ENCODE measurements around the gene CRHR1.

Gene CRHR1

DNA sequence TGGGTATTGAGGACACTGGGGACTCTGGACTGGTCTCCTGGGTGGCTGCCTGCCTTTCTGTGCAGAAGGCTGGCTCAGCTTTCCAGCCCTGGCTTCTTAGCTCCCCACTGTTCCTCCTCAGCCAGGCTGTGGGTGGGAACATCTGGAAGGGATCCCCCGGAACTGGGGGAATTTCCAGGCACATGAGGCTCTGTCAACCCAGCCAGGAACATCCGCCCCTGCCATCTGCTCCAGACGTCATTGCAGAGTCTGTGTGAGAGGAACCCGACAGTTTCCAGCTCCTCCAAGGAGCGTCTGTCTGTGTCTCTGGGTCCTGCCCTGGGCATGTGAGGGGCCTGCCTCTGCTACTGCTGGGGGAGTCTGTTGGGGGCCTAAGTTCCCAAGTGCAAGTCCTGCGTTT lies 36.2 kb upstream of the CRHR1 start:
- no peak for DNase-seq (ENCODE audit: insufficient read length, low spot score)
- TF ChIP-seq PAX5 (IDR thresholded peaks at IDR 0.05; ENCODE audit: insufficient read depth, low read length, severe bottlenecking) (no peak), POLR2AphosphoS5 (IDR thresholded peaks at IDR 0.05; ENCODE audit: low read depth, low read length) (no peak), TAF1 (IDR thresholded peaks at IDR 0.05; ENCODE audit: low read depth, low read length) (no peak), POU2F2 (IDR thresholded peaks at IDR 0.05; ENCODE audit: low read depth, low read length) (no peak), POLR2A (IDR thresholded peaks at IDR 0.05; ENCODE audit: low read depth, low read length) (no peak)
- FAIRE-seq = no peak

DNA sequence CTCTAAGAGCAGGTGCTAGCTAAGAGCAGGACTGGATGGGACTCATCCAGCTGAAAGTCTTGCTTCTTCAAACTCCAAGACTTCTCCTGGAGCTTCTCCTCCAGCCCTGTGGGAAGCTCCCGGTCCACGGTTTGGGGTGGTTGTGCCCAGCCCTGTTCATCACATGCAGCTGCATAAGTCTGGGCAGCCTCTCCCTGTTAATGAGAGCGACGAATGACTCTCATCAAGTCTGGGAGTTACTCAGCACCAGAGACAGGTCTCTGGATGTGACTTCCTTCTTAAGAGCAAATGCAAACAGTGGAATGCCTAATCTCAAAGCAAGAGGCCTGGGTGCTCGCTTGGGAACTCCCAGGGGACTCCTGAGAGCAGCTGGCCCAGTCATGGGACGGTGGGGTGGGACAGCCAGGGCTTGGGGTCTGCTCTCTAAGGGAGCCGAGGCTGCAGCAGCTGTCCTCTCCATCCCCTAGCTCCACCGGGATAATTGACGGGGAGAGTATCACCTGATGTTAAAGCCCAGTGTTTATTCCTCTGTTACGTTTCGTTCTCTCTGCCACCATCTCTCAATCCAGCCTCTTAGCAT lies 35.3 kb upstream of the CRHR1 start:
- no peak for FAIRE-seq
- TF ChIP-seq POU2F2 (IDR thresholded peaks at IDR 0.05; ENCODE audit: low read depth, low read length) = no peak
- TF ChIP-seq POLR2AphosphoS5 (IDR thresholded peaks at IDR 0.05; ENCODE audit: low read depth, low read length) = no peak
- no peak for TF ChIP-seq PAX5 (IDR thresholded peaks at IDR 0.05; ENCODE audit: insufficient read depth, low read length, severe bottlenecking)
- no peak for TF ChIP-seq SPI1 (IDR thresholded peaks at IDR 0.05; ENCODE audit: low read depth, low read length)
- TF ChIP-seq TAF1 (IDR thresholded peaks at IDR 0.05; ENCODE audit: low read depth, low read length) = no peak
- TF ChIP-seq POLR2A (IDR thresholded peaks at IDR 0.05; ENCODE audit: low read depth, low read length) = no peak

DNA sequence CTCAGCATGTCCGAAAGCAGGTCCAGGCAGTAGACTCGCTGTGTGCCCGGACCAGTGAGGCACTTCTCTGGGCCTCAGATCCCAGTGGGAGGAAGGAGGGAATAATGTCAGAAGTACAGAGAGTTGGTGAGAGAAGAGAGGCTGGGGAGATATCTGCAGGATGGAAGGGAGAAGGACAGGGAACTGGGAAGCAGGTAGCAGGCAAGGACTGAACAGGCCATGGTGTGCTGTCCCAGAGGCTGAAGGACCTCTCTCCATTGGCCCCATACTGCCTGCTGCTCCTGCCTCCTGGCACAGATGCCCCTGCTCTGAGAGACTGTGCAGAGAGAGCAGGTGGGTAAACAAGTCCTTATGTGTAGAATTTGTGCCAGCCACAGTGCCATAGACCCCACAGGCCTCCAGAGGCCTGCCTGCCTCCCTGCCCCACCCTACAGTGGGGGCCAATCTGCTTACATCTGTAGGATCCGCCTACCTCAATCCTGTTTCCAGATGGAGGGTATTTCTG lies 34.2 kb upstream of the CRHR1 start:
- TF ChIP-seq TAF1 (IDR thresholded peaks at IDR 0.05; ENCODE audit: low read depth, low read length) (no peak), POLR2A (IDR thresholded peaks at IDR 0.05; ENCODE audit: low read depth, low read length) (no peak), SPI1 (IDR thresholded peaks at IDR 0.05; ENCODE audit: low read depth, low read length) (no peak), PAX5 (IDR thresholded peaks at IDR 0.05; ENCODE audit: insufficient read depth, low read length, severe bottlenecking) (no peak), POU2F2 (IDR thresholded peaks at IDR 0.05; ENCODE audit: low read depth, low read length) (no peak), POLR2AphosphoS5 (IDR thresholded peaks at IDR 0.05; ENCODE audit: low read depth, low read length) (no peak)
- no peak for DNase-seq (ENCODE audit: insufficient read length, low spot score)
- no peak for FAIRE-seq

More for the DNA sequence above, 35.3 kb upstream of the CRHR1 start:
- DNase-seq (ENCODE audit: insufficient read length, low spot score) = no peak

DNA sequence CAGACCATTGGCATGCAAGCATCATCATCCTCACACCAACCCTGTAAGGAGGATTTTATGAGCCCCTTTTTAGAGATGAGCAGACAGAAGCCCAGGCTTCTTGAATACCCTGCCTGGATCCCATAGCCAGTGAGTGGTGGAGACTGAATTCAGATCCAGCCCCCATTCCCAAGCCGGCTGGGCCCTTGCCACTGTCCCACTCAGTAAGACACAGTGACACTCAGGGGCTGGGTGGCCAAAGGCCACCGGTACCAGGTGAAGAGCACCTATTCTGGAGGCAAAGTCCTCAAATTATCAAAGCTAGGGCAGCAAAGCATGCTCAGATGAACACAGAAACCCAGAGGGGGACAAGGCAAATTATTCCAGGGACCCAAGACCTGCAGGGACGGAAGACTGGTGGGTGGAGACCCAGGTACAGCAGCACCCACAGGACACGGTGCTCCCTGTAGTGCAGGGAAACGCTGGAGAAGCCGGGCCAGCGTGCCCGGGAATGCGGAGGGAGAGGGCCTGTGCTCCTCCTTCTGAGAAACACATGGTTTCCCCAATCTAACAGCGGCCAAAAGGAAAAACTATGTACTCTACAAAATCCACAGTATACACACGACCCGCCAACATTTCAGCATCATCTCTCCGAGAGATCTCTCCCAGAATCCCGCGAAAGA lies 33.2 kb upstream of the CRHR1 start:
- TF ChIP-seq SPI1 (IDR thresholded peaks at IDR 0.05; ENCODE audit: low read depth, low read length) = no peak
- no peak for TF ChIP-seq POU2F2 (IDR thresholded peaks at IDR 0.05; ENCODE audit: low read depth, low read length)
- TF ChIP-seq TAF1 (IDR thresholded peaks at IDR 0.05; ENCODE audit: low read depth, low read length) = no peak
- TF ChIP-seq POLR2AphosphoS5 (IDR thresholded peaks at IDR 0.05; ENCODE audit: low read depth, low read length) = no peak
- TF ChIP-seq POLR2A (IDR thresholded peaks at IDR 0.05; ENCODE audit: low read depth, low read length) = no peak
- TF ChIP-seq PAX5 (IDR thresholded peaks at IDR 0.05; ENCODE audit: insufficient read depth, low read length, severe bottlenecking) = no peak
- no peak for DNase-seq (ENCODE audit: insufficient read length, low spot score)
- no peak for FAIRE-seq

DNA sequence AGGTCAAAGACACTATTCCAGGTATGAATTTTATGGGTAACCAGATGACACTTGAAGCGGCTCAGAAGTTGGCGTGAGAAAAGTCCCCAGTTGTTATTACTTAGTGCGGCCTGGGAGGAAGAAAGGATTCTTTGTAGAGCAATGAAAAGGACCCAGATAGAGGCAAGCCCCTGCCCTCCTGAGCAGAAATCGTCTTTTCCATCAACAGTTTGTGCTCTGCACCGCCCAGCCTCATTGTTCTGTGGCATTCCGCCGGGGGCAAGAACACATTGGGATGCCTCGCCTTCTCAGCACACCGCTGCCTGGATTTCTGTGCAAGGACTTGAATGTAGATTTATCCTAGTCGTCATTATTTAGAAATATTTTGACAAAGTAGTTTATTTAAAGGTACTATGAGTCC lies 32.7 kb upstream of the CRHR1 start:
- no peak for DNase-seq (ENCODE audit: insufficient read length, low spot score)
- TF ChIP-seq SPI1 (IDR thresholded peaks at IDR 0.05; ENCODE audit: low read depth, low read length) (no peak), POLR2AphosphoS5 (IDR thresholded peaks at IDR 0.05; ENCODE audit: low read depth, low read length) (no peak), PAX5 (IDR thresholded peaks at IDR 0.05; ENCODE audit: insufficient read depth, low read length, severe bottlenecking) (no peak), POLR2A (IDR thresholded peaks at IDR 0.05; ENCODE audit: low read depth, low read length) (no peak), TAF1 (IDR thresholded peaks at IDR 0.05; ENCODE audit: low read depth, low read length) (no peak), POU2F2 (IDR thresholded peaks at IDR 0.05; ENCODE audit: low read depth, low read length) (no peak)
- no peak for FAIRE-seq

DNA sequence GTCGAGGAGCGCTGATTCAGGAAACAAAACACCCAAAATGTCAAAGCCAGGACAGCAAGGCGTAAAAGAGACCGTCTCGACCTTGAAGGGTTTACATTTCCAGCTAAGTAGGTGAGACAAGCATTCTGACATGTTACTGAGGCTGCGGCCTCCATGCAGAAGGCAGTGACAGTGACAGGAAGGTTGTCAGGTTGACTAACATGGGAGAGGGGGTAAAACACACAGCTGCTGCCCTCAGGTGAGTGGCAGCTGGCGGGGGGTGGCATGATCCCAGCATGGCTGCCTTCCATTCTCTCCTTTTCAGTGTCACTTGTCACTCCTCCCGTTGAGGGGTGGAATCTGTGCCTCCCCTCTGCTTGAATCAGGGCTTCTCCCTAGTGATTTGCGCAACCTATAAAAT lies 31.9 kb upstream of the CRHR1 start:
- FAIRE-seq = no peak
- no peak for DNase-seq (ENCODE audit: insufficient read length, low spot score)
- TF ChIP-seq POLR2A (IDR thresholded peaks at IDR 0.05; ENCODE audit: low read depth, low read length) (no peak), PAX5 (IDR thresholded peaks at IDR 0.05; ENCODE audit: insufficient read depth, low read length, severe bottlenecking) (no peak), POU2F2 (IDR thresholded peaks at IDR 0.05; ENCODE audit: low read depth, low read length) (no peak)

DNA sequence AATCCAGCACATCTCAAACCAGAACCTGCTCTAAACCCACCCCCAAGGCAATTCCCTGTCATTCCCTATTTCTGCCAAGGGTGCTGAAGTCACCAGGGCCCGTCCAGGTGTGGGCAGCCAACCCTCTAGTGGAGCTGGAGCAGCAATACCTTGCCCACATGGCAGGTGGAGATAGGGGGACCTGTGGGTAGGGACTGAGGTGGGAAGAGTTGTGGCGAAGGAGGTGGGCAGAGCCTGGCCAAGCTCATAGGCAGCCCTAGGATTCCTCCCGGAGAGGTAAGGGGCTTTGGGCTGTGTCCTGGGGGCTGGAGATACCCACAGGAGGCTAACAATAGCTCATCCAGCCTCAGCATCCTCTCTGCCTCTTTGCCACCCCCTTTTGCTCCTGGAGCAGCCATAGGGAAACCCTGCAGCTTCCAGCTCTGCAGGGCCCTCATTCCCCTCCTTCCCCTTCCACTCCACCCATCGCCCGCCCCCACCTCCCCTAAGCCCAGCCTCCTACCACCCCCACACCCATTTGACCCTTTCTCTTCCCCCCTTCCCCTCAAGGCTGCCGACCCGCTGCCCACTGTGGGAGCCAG lies 30.4 kb upstream of the CRHR1 start:
- FAIRE-seq (no peak), DNase-seq (ENCODE audit: insufficient read length, low spot score) (no peak)
- no peak for TF ChIP-seq POLR2AphosphoS5 (IDR thresholded peaks at IDR 0.05; ENCODE audit: low read depth, low read length)
- TF ChIP-seq TAF1 (IDR thresholded peaks at IDR 0.05; ENCODE audit: low read depth, low read length) = no peak
- no peak for TF ChIP-seq SPI1 (IDR thresholded peaks at IDR 0.05; ENCODE audit: low read depth, low read length)
- no peak for TF ChIP-seq POU2F2 (IDR thresholded peaks at IDR 0.05; ENCODE audit: low read depth, low read length)
- no peak for TF ChIP-seq PAX5 (IDR thresholded peaks at IDR 0.05; ENCODE audit: insufficient read depth, low read length, severe bottlenecking)
- TF ChIP-seq POLR2A (IDR thresholded peaks at IDR 0.05; ENCODE audit: low read depth, low read length) = no peak

DNA sequence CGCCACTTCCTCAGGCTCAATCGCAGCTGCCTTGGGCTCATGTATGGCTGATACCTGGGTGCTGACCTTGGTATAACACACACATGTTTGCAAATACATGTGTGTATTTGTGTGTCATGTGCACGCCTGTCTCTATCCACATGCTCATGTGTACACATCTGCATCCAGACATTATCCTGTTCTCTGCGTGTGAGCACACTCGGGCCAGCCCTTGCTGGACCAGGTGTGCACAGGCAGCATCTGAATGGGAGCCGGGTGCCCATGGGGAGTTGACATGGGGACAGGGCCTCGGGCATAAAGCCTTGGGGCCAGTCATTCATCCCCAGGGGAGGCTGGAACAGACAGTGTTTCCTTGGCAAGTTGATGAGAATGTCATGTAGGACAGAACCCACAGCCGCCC lies 29.1 kb upstream of the CRHR1 start:
- TF ChIP-seq POLR2A (IDR thresholded peaks at IDR 0.05; ENCODE audit: low read depth, low read length) (no peak), POLR2AphosphoS5 (IDR thresholded peaks at IDR 0.05; ENCODE audit: low read depth, low read length) (no peak), POU2F2 (IDR thresholded peaks at IDR 0.05; ENCODE audit: low read depth, low read length) (no peak), SPI1 (IDR thresholded peaks at IDR 0.05; ENCODE audit: low read depth, low read length) (no peak), TAF1 (IDR thresholded peaks at IDR 0.05; ENCODE audit: low read depth, low read length) (no peak), PAX5 (IDR thresholded peaks at IDR 0.05; ENCODE audit: insufficient read depth, low read length, severe bottlenecking) (no peak)
- FAIRE-seq = no peak
- no peak for DNase-seq (ENCODE audit: insufficient read length, low spot score)

DNA sequence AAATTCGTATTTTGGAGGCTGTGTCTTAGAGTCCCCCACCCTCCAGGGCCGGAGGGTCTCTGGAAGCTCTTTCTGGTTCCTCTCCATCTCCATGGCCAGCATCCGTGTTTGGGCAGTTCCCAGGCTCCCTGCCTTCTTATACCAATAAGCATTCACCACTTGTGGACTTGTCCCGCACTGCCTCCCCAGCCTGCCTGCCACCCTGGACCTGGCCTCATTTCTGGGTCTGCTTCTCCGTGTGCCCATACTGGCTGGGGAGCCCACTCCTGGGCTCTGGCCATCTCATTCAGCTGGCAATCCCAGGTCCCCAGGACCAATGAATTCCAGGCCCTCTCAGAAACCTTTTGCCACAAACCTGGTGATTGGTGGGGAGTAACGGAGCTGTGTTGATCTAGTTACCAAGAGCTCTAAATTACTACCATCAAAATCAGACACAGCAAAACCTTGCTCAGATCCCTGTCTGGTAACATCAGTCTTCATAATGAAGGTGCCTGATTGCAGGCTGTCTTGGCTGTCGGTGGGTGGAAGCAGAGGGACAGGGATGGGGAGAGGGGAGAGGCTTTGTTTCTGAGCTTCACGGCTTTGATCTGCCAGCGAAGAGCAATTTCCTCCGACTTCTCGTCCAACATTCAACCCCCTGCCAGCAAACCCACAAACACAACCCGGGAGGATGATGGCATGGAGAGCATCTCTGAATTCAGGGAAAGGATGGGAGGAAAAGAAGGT lies 27.7 kb upstream of the CRHR1 start:
- no peak for FAIRE-seq

More for the DNA sequence above, 27.7 kb upstream of the CRHR1 start:
- no peak for DNase-seq (ENCODE audit: insufficient read length, low spot score)
- TF ChIP-seq TAF1 (IDR thresholded peaks at IDR 0.05; ENCODE audit: low read depth, low read length) = no peak
- TF ChIP-seq POLR2AphosphoS5 (IDR thresholded peaks at IDR 0.05; ENCODE audit: low read depth, low read length) = no peak
- TF ChIP-seq PAX5 (IDR thresholded peaks at IDR 0.05; ENCODE audit: insufficient read depth, low read length, severe bottlenecking) = no peak
- no peak for TF ChIP-seq SPI1 (IDR thresholded peaks at IDR 0.05; ENCODE audit: low read depth, low read length)
- TF ChIP-seq POLR2A (IDR thresholded peaks at IDR 0.05; ENCODE audit: low read depth, low read length) = no peak
- TF ChIP-seq POU2F2 (IDR thresholded peaks at IDR 0.05; ENCODE audit: low read depth, low read length) = no peak
